Measurements from ENCODE around the gene LARP1. TPM values are rescaled to one million over a fixed set of nuclear protein-coding genes. Genes with fewer than 3 reads are reported as not detected.
"Not testable (repeated sequence)": the region's sequence is repeated elsewhere in the genome, so short reads cannot be mapped to it uniquely, and the experiment has no call there.

LARP1 gene
- total RNA-seq, 1 donor from 2014 or later, result 243 TPM

DNA sequence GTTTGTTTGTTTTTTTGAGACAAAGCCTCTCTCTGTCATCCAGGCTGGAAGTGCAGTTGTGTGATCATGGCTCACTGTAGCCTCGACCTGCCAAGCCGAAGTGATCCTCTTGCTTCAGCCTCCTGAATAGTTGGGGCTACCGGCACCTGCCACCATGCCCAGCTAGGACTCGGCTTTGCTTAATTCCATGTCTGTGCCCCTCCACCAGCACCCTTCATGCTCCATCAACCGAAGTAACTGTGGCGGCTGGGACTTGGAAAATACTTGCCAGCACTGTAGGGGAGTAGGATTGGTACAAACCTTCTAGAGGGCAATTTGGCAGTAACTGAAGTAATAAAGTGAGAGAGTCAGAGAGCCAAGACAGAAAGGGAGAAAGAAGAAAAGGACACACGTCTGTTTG lies 76.3 kb downstream of the LARP1 start:
- H3K36me3 Mint-ChIP-seq (ENCODE audit: low read depth, unreplicated experiment), result peaks cover 11% of the 10 kb centered on the region
- FAIRE-seq, result no peak

DNA sequence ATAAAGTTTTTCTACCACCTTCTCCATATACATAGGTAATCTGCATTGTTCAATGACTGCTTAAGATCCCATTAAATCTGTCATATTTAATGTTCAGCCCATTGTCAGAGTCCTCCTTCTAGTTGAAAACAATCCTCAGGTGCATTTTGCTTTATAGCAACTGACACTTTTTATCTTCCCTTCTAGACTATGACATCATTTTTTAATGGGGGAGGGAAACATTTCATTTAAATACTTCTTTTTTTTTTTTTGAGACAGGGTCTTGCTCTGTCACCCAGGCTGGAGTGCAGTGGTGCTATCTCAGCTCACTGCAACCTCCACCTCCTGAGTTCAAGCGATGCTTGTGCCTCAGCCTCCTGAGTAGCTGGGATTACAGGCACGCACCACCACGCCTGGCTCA lies 77.6 kb downstream of the LARP1 start:
- not testable (repeated sequence) for H3K9me3 Mint-ChIP-seq (ENCODE audit: unreplicated experiment); H3K36me3 ChIP-seq (ENCODE audit: insufficient read depth, low read length); H4K20me1 ChIP-seq (ENCODE audit: insufficient read depth, low read length); DNase-seq (ENCODE audit: low read depth); H3K27ac Mint-ChIP-seq (ENCODE audit: unreplicated experiment); FAIRE-seq; H3K27me3 Mint-ChIP-seq (ENCODE audit: low read depth, unreplicated experiment); H3K27ac ChIP-seq (ENCODE audit: low read depth, low read length); H3K4me2 ChIP-seq (ENCODE audit: low read length); H3K9ac ChIP-seq (ENCODE audit: low read length); H2AFZ ChIP-seq (ENCODE audit: low read depth, low read length); H3K4me3 ChIP-seq (ENCODE audit: insufficient read depth, low read depth, low read length); H3K79me2 ChIP-seq (ENCODE audit: insufficient read depth, low read length); H3K4me3 Mint-ChIP-seq (ENCODE audit: unreplicated experiment); H3K9me3 ChIP-seq (ENCODE audit: insufficient read depth, low read depth, low read length); H3K27me3 ChIP-seq (ENCODE audit: insufficient read depth, low read length)
- Mint-ChIP-seq H3K4me1 (ENCODE audit: low read depth, unreplicated experiment) (peaks cover 15% of the 10 kb centered on the region), H3K36me3 (ENCODE audit: low read depth, unreplicated experiment) (peaks cover 17% of the 10 kb centered on the region)
- H3K4me1 ChIP-seq (ENCODE audit: insufficient read depth, low read length), result peaks cover 18% of the 10 kb centered on the region

More for the DNA sequence above, 76.3 kb downstream of the LARP1 start:
- no peak overlapping the region for H3K9ac ChIP-seq (ENCODE audit: low read length)
- no peaks in the 10 kb centered on the region for H3K27me3 ChIP-seq (ENCODE audit: insufficient read depth, low read length)
- Mint-ChIP-seq H3K9me3 (ENCODE audit: unreplicated experiment) (no peaks in the 10 kb centered on the region), H3K27ac (ENCODE audit: unreplicated experiment) (no peak overlapping the region), H3K27me3 (ENCODE audit: low read depth, unreplicated experiment) (no peaks in the 10 kb centered on the region), H3K4me1 (ENCODE audit: low read depth, unreplicated experiment) (peaks cover 15% of the 10 kb centered on the region), H3K4me3 (ENCODE audit: unreplicated experiment) (no peak overlapping the region)
- no peak overlapping the region for H2AFZ ChIP-seq (ENCODE audit: low read depth, low read length)
- H4K20me1 ChIP-seq (ENCODE audit: insufficient read depth, low read length), result peaks cover 7% of the 10 kb centered on the region
- DNase-seq (ENCODE audit: low read depth), result no peak
- no peak overlapping the region for H3K4me2 ChIP-seq (ENCODE audit: low read length)
- TF ChIP-seq, protein P1, sequence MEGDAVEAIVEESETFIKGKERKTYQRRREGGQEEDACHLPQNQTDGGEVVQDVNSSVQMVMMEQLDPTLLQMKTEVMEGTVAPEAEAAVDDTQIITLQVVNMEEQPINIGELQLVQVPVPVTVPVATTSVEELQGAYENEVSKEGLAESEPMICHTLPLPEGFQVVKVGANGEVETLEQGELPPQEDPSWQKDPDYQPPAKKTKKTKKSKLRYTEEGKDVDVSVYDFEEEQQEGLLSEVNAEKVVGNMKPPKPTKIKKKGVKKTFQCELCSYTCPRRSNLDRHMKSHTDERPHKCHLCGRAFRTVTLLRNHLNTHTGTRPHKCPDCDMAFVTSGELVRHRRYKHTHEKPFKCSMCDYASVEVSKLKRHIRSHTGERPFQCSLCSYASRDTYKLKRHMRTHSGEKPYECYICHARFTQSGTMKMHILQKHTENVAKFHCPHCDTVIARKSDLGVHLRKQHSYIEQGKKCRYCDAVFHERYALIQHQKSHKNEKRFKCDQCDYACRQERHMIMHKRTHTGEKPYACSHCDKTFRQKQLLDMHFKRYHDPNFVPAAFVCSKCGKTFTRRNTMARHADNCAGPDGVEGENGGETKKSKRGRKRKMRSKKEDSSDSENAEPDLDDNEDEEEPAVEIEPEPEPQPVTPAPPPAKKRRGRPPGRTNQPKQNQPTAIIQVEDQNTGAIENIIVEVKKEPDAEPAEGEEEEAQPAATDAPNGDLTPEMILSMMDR (IDR thresholded peaks at IDR 0.05; ENCODE audit: insufficient read depth, low read depth, low read length), result no peak
- TF ChIP-seq EZH2 (IDR thresholded peaks at IDR 0.05; ENCODE audit: insufficient read depth, low read length), result no peak
- no peaks in the 10 kb centered on the region for H3K79me2 ChIP-seq (ENCODE audit: insufficient read depth, low read length)
- H3K4me1 ChIP-seq (ENCODE audit: insufficient read depth, low read length), result peaks cover 18% of the 10 kb centered on the region
- H3K9me3 ChIP-seq (ENCODE audit: insufficient read depth, low read depth, low read length), result no peaks in the 10 kb centered on the region
- no peak overlapping the region for H3K27ac ChIP-seq (ENCODE audit: low read depth, low read length)
- no peak overlapping the region for H3K4me3 ChIP-seq (ENCODE audit: insufficient read depth, low read depth, low read length)
- no peaks in the 10 kb centered on the region for H3K36me3 ChIP-seq (ENCODE audit: insufficient read depth, low read length)

GRCh38 chr5:154834053-154834452 lies 78.9 kb downstream of the LARP1 start:
- TF ChIP-seq, protein P1 (IDR thresholded peaks at IDR 0.05; ENCODE audit: insufficient read depth, low read depth, low read length), result no peak
- TF ChIP-seq EZH2 (IDR thresholded peaks at IDR 0.05; ENCODE audit: insufficient read depth, low read length), result no peak
- Mint-ChIP-seq H3K4me3 (ENCODE audit: unreplicated experiment) (no peak overlapping the region), H3K9me3 (ENCODE audit: unreplicated experiment) (peaks cover 1% of the 10 kb centered on the region), H3K27ac (ENCODE audit: unreplicated experiment) (no peak overlapping the region), H3K4me1 (ENCODE audit: low read depth, unreplicated experiment) (peaks cover 15% of the 10 kb centered on the region), H3K36me3 (ENCODE audit: low read depth, unreplicated experiment) (peaks cover 16% of the 10 kb centered on the region), H3K27me3 (ENCODE audit: low read depth, unreplicated experiment) (no peaks in the 10 kb centered on the region)
- Histone ChIP-seq H3K9ac (ENCODE audit: low read length) (no peak overlapping the region), H3K27me3 (ENCODE audit: insufficient read depth, low read length) (no peaks in the 10 kb centered on the region), H2AFZ (ENCODE audit: low read depth, low read length) (no peak overlapping the region), H3K4me3 (ENCODE audit: insufficient read depth, low read depth, low read length) (no peak overlapping the region), H3K4me2 (ENCODE audit: low read length) (no peak overlapping the region), H3K36me3 (ENCODE audit: insufficient read depth, low read length) (no peaks in the 10 kb centered on the region), H3K4me1 (ENCODE audit: insufficient read depth, low read length) (peaks cover 18% of the 10 kb centered on the region), H3K79me2 (ENCODE audit: insufficient read depth, low read length) (no peaks in the 10 kb centered on the region), H3K27ac (ENCODE audit: low read depth, low read length) (no peak overlapping the region), H4K20me1 (ENCODE audit: insufficient read depth, low read length) (peaks cover 7% of the 10 kb centered on the region), H3K9me3 (ENCODE audit: insufficient read depth, low read depth, low read length) (no peaks in the 10 kb centered on the region)
- no peak for FAIRE-seq
- no peak for DNase-seq (ENCODE audit: low read depth)

GRCh38 chr5:154835701-154836052 lies 80.5 kb downstream of the LARP1 start:
- not testable (repeated sequence) for H3K27ac ChIP-seq (ENCODE audit: low read depth, low read length); H3K9me3 Mint-ChIP-seq (ENCODE audit: unreplicated experiment)

More at GRCh38 chr5:154835701-154836052, 80.5 kb downstream of the LARP1 start:
- not testable (repeated sequence) for H3K4me3 Mint-ChIP-seq (ENCODE audit: unreplicated experiment); H3K36me3 ChIP-seq (ENCODE audit: insufficient read depth, low read length); H3K27me3 Mint-ChIP-seq (ENCODE audit: low read depth, unreplicated experiment); H3K79me2 ChIP-seq (ENCODE audit: insufficient read depth, low read length); H3K9me3 ChIP-seq (ENCODE audit: insufficient read depth, low read depth, low read length); DNase-seq (ENCODE audit: low read depth); H3K4me1 ChIP-seq (ENCODE audit: insufficient read depth, low read length); H3K27ac Mint-ChIP-seq (ENCODE audit: unreplicated experiment); FAIRE-seq; H2AFZ ChIP-seq (ENCODE audit: low read depth, low read length); H3K4me3 ChIP-seq (ENCODE audit: insufficient read depth, low read depth, low read length); H3K9ac ChIP-seq (ENCODE audit: low read length); H4K20me1 ChIP-seq (ENCODE audit: insufficient read depth, low read length); H3K27me3 ChIP-seq (ENCODE audit: insufficient read depth, low read length)
- peak overlapping the region; percentile 26 for H3K4me2 ChIP-seq (ENCODE audit: low read length)
- H3K4me1 Mint-ChIP-seq (ENCODE audit: low read depth, unreplicated experiment), result peaks cover 12% of the 10 kb centered on the region
- peaks cover 11% of the 10 kb centered on the region for H3K36me3 Mint-ChIP-seq (ENCODE audit: low read depth, unreplicated experiment)

Measured in astrocyte (in vitro differentiated cells and primary cell).